GM12875 (cell line): ENCODE data around the gene SDK1.

Experiments used
- H3K4me3 ChIP-seq: one replicate; pipeline ENCODE4 v1.5.1; 2011; ENCODE audit warnings: low read depth, low read length, control low read depth
- TF ChIP-seq, protein P1 (sequence below): IDR thresholded peaks from 2 replicates; pipeline ENCODE4 v1.5.1; 2011; ENCODE audit warnings: low read depth, mild to moderate bottlenecking, control low read depth, inconsistent platforms, low read length, moderate library complexity, borderline replicate concordance; ENCODE audit not compliant: insufficient read depth

The SDK1 gene

DNA sequence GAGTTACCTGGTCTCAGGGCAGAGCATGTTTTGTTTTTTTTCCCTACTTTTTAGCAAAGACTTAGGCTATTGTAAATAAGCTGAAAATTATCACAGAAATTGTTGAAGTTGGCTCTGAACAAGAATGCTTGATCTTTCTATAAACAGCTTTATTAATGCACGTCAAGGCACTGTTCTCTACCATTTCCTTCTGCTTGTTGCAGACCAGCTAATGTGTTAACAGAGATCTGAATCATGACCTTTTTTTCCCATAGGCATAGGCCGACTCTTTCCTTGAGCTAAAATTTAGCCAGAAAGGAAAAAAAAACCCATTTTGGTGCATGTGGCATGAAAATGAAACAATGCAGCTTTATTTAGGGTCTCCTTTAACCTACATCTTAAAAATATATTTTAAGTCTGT, 248.5 kb downstream of the SDK1 start:
- H3K4me3 ChIP-seq = no peak overlapping the region
- TF ChIP-seq, protein P1, sequence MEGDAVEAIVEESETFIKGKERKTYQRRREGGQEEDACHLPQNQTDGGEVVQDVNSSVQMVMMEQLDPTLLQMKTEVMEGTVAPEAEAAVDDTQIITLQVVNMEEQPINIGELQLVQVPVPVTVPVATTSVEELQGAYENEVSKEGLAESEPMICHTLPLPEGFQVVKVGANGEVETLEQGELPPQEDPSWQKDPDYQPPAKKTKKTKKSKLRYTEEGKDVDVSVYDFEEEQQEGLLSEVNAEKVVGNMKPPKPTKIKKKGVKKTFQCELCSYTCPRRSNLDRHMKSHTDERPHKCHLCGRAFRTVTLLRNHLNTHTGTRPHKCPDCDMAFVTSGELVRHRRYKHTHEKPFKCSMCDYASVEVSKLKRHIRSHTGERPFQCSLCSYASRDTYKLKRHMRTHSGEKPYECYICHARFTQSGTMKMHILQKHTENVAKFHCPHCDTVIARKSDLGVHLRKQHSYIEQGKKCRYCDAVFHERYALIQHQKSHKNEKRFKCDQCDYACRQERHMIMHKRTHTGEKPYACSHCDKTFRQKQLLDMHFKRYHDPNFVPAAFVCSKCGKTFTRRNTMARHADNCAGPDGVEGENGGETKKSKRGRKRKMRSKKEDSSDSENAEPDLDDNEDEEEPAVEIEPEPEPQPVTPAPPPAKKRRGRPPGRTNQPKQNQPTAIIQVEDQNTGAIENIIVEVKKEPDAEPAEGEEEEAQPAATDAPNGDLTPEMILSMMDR = no peak

DNA sequence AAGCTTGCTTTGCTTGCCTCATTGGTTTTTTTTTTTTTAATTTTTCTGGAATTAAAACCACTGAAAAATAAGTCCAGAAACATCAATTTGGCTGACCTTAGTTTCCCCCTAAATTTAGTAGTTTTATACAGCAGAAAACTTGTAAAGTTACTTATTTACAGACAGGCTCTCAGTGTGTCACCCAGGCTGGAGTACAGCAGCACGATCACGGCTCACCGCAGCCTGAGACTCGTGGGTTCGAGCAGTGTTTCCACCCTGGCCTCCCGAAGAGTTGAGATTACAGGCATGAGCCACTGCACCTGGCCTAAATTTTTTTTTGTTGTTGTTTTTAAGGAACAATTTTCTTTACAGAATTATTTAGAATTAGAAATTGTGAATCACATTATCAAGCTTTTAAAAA, 250.5 kb downstream of the SDK1 start:
- no peak overlapping the region for H3K4me3 ChIP-seq
- TF ChIP-seq, protein P1 = no peak

DNA sequence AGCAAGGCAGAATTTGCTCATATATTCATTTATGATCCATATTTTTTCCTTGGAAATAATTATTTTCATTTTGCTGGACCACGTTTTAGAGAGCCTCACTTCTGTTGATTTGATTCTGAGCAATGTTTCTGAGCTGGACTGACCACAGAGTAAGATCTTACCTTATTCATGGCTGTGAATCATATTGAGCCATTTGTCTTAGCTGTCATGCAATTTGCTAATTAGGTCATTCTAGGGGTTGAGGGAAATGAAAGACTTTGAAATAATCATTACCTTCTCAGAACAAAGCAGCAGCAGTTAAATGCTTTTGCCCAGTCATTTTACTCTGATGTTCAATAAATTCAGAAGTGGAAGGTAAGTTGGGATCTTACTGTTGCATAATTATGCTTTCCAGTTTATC, 251.4 kb downstream of the SDK1 start:
- TF ChIP-seq, protein P1 = no peak

DNA sequence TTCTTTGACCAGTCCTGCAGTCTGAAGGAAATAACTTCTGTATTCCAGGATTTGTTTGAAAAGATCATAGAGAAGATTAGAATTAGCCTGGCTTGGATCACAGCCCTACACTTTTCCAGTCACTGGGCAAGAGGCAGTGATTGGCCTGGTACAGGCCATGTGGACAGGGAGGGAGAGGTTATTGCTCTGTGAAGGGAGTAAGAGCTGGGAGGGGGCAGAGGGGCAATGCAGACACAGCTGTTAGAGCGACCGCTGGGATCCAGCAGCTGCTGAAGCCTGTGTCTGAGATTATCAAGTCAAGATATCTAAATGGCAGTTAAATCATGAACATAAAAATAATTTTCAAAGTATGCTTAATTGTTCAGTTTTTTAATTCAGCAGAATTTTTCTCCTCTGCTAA, 257.3 kb downstream of the SDK1 start:
- H3K4me3 ChIP-seq = no peak overlapping the region
- TF ChIP-seq, protein P1 = no peak

More for the DNA sequence above, 251.4 kb downstream of the SDK1 start:
- H3K4me3 ChIP-seq = no peak overlapping the region

DNA sequence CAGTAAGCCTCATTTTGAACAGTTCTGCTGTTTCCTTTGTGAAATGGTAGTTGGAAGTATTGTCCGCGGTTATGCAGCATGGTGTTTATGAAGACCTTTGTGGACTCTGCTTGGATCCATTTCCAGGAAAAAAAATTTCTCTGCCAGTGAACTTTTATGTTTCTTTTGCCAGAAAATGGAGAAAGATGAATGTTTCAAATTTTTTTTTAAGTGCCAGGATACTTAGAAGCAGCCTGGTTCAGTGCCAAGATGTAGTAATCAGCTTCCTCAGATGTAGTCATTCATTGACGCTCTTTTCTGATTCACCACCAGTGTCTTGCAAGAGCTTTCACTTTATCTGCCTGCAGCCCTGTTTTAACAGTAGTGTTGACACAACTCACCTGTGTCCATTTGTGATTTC, 258.2 kb downstream of the SDK1 start:
- TF ChIP-seq, protein P1 = no peak
- H3K4me3 ChIP-seq = no peak overlapping the region

DNA sequence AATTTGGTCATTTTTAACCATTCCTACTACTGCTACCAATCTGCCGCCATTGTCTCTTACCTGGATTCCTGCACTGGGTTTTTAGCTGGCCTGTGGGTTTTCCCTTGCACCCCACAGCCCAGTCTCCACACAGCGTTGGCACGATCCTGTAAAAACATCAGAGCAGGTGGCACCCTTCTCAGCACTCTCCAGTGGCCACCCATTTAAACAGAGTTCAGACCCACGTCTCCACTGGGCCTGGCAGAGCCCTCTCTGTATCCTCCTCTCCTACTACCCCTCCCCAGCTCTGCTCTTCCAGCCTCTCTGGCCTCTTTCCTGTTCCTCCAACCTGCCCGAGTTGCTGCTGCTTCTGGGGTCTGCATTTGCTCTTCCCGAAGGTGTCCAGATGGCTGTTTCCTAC, 259.4 kb downstream of the SDK1 start:
- no peak overlapping the region for H3K4me3 ChIP-seq
- TF ChIP-seq, protein P1 = no peak

DNA sequence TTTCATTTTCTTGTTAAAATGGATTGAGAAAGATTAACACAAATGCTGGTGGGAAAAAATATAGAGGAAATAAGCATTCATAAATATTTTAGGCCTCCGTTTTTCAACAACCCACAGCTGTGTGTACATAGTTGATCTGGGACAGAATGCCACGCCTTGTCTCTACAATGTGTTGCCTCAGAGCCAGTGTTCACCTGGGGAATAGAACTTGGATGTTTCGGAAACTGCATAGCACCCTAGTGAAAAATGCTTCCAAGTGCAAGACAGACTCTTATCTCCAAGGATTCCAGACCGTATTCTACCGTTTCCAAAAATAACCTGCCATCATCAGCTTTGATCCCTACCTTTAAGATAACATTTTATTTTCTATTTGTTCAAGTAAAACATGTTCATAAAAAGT, 260.9 kb downstream of the SDK1 start:
- no peak overlapping the region for H3K4me3 ChIP-seq
- TF ChIP-seq, protein P1 = no peak
